Small intestine (tissue), 7 donors: ENCODE results near the gene LRSAM1. TPM values are rescaled to one million over a fixed set of nuclear protein-coding genes. Genes with fewer than 3 reads are reported as not detected.

Source experiments
- DNase-seq, 2 donors: peaks; one replicate each; pipeline versions ENCODE4 v3.0.0 to v3.0.0-alpha.2; 2013
- FAIRE-seq: peaks from 2 replicates; lab custom pipeline; 2012; peaks lifted over from hg19 to GRCh38; lab: Jason Lieb, UNC
- H3K27ac ChIP-seq, 3 donors: one replicate each; pipeline ENCODE4 v1.5.1; 2013; ENCODE audit warnings: low read length in 2 of 3, mild to moderate bottlenecking in 2 of 3, control low read depth in 1 of 3, inconsistent platforms in 1 of 3, low read depth in 1 of 3, moderate library complexity in 1 of 3
- H3K27me3 ChIP-seq, 3 donors: one replicate each; pipeline ENCODE4 v1.6.1; 2013; ENCODE audit warnings: low read length in 3 of 3, inconsistent platforms in 1 of 3; ENCODE audit not compliant: control insufficient read depth in 3 of 3, insufficient read depth in 3 of 3
- H3K36me3 ChIP-seq, 3 donors: one replicate each; pipeline ENCODE4 v1.6.1; 2013; ENCODE audit warnings: low read length in 3 of 3, inconsistent platforms in 1 of 3, low read depth in 1 of 3, mild to moderate bottlenecking in 1 of 3, moderate library complexity in 1 of 3; ENCODE audit not compliant: control insufficient read depth in 3 of 3, insufficient read depth in 2 of 3
- H3K4me1 ChIP-seq, 3 donors: one replicate each; pipeline ENCODE4 v1.6.1; 2013; ENCODE audit warnings: low read length in 2 of 3, inconsistent platforms in 1 of 3, low read depth in 1 of 3, mild to moderate bottlenecking in 1 of 3, moderate library complexity in 1 of 3; ENCODE audit not compliant: control insufficient read depth in 3 of 3, insufficient read depth in 2 of 3
- H3K4me3 ChIP-seq, 3 donors: one replicate each; pipeline ENCODE4 v1.5.1; 2013; ENCODE audit warnings: low read length in 3 of 3, control low read depth in 1 of 3, inconsistent platforms in 1 of 3, low read depth in 1 of 3, mild to moderate bottlenecking in 1 of 3, moderate library complexity in 1 of 3
- H3K9me3 ChIP-seq, 2 donors: one replicate each; pipeline ENCODE4 v1.6.1; 2013; ENCODE audit warnings: low read depth in 1 of 2, low read length in 1 of 2; ENCODE audit not compliant: control insufficient read depth in 2 of 2, insufficient read depth in 1 of 2
- WGBS, 3 donors: extraction: QIAGEN DNeasy Blood & Tissue Kit; methylation state at CpG; one replicate each; pipeline ENCODE4 v1.1.7; 2013; 5-methylcytosine and 5-hydroxymethylcytosine counted together
- polyA plus RNA-seq, 4 donors: library from polyadenylated mRNA; stranded (reverse) in 3 of 4; unstranded in 1 of 4; fragments of 200-250 nt in 3 of 4; fragments of 120-200 nt in 1 of 4; gene quantifications; one replicate each; pipeline versions ENCODE4 v1.2.1 to v1.2.3, GENCODE V29; 2013
- donor health status: healthy with polysubstance abuse.
- donor health status: control.
- donor health status: control.
- donor health status: Bipolar disorder and iron deficiency.
- donor health status: healthy.

The LRSAM1 gene
- polyA plus RNA-seq, 4 donors = 12.8 to 22.8 (median 18.2) TPM

GRCh38 chr9:127449332-127449966 is 1.9 kb upstream of the LRSAM1 start:
- H3K36me3 ChIP-seq = peaks cover 14 to 71% (median 22%) of the 10 kb centered on the region in 3 donors

GRCh38 chr9:127450243-127450760 is 1.0 kb upstream of the LRSAM1 start:
- no peaks in the 10 kb centered on the region for H3K27me3 ChIP-seq
- H3K36me3 ChIP-seq = peaks cover 14 to 66% (median 19%) of the 10 kb centered on the region in 3 donors
- FAIRE-seq (no peak), DNase-seq (peak; percentile 51 to 57)
- WGBS, 3 donors = 0 to 1% (median 1%) methylated on average over 14 of the region's 14 CpGs
- peaks cover 3 to 20% (median 11%) of the 10 kb centered on the region in 3 donors for H3K4me1 ChIP-seq
- peak overlapping the region; percentile 55 to 93 (median 80) for H3K4me3 ChIP-seq
- peak overlapping the region; percentile 92 to 97 (median 94) for H3K27ac ChIP-seq
- no peaks in the 10 kb centered on the region for H3K9me3 ChIP-seq

More at GRCh38 chr9:127449332-127449966, 1.9 kb upstream of the LRSAM1 start:
- peak overlapping the region; percentile 92 to 97 (median 94) for H3K27ac ChIP-seq
- no peaks in the 10 kb centered on the region for H3K9me3 ChIP-seq
- peak overlapping the region in 2 of 3 donors; percentile 80 to 93 for H3K4me3 ChIP-seq
- DNase-seq (peak in 1 of 2 donors; percentile 27), FAIRE-seq (no peak)
- peaks cover 3 to 20% (median 11%) of the 10 kb centered on the region in 3 donors for H3K4me1 ChIP-seq
- no peaks in the 10 kb centered on the region for H3K27me3 ChIP-seq
- 28 to 35% (median 28%) methylated on average over 5 of the region's 5 CpGs for WGBS, 3 donors

- Histone ChIP-seq H3K4me3 (peak overlapping the region; percentile 80 to 93 (median 84)), H3K4me1 (peaks cover 3 to 20% (median 11%) of the 10 kb centered on the region in 3 donors), H3K27ac (peak overlapping the region; percentile 74 to 94 (median 89)), H3K9me3 (no peaks in the 10 kb centered on the region), H3K36me3 (peaks cover 6 to 61% (median 12%) of the 10 kb centered on the region in 3 donors), H3K27me3 (no peaks in the 10 kb centered on the region)
- no peak for FAIRE-seq
- WGBS, 3 donors = 0 to 1% (median 1%) methylated on average over 14 of the region's 14 CpGs
- no peak for DNase-seq
Observed at GRCh38 chr9:127451608-127451857, 223 bp downstream of the LRSAM1 start.

GRCh38 chr9:127451858-127452656 is 747 bp downstream of the LRSAM1 start:
- 8 to 10% (median 9%) methylated on average over 29 of the region's 29 CpGs for WGBS, 3 donors
- DNase-seq = peak; percentile 59 to 84

GRCh38 chr9:127452691-127453090 is 1.4 kb downstream of the LRSAM1 start:
- H3K4me1 ChIP-seq = peaks cover 3 to 20% (median 11%) of the 10 kb centered on the region in 3 donors
- DNase-seq (peak; percentile 57 to 90), FAIRE-seq (no peak)
- H3K36me3 ChIP-seq = peaks cover 4 to 60% (median 6%) of the 10 kb centered on the region in 3 donors
- H3K4me3 ChIP-seq = no peak overlapping the region
- 16 to 42% (median 40%) methylated on average over 4 of the region's 4 CpGs for WGBS, 3 donors
- peak overlapping the region in 2 of 3 donors; percentile 37 to 94 for H3K27ac ChIP-seq
- H3K27me3 ChIP-seq = no peaks in the 10 kb centered on the region
- no peaks in the 10 kb centered on the region for H3K9me3 ChIP-seq

More at GRCh38 chr9:127451858-127452656, 747 bp downstream of the LRSAM1 start:
- peaks cover 4 to 60% (median 9%) of the 10 kb centered on the region in 3 donors for H3K36me3 ChIP-seq
- H3K4me3 ChIP-seq = peak overlapping the region; percentile 80 to 93 (median 84)
- H3K27ac ChIP-seq = peak overlapping the region; percentile 74 to 94 (median 89)
- H3K27me3 ChIP-seq = no peaks in the 10 kb centered on the region
- H3K9me3 ChIP-seq = no peaks in the 10 kb centered on the region
- peaks cover 3 to 20% (median 11%) of the 10 kb centered on the region in 3 donors for H3K4me1 ChIP-seq
- FAIRE-seq = no peak

- H3K27ac ChIP-seq = no peak overlapping the region
- no peaks in the 10 kb centered on the region for H3K27me3 ChIP-seq
- H3K9me3 ChIP-seq = no peaks in the 10 kb centered on the region
- DNase-seq (peak in 1 of 2 donors; percentile 37), FAIRE-seq (no peak)
- peaks cover 4 to 52% (median 12%) of the 10 kb centered on the region in 3 donors for H3K36me3 ChIP-seq
- H3K4me1 ChIP-seq = peaks cover 0 to 13% (median 3%) of the 10 kb centered on the region in 3 donors
- 41 to 49% (median 48%) methylated on average over 6 of the region's 6 CpGs for WGBS, 3 donors
- no peak overlapping the region for H3K4me3 ChIP-seq
Observed at GRCh38 chr9:127455324-127455992, 4.1 kb downstream of the LRSAM1 start.

GRCh38 chr9:127457191-127457878 is 6.0 kb downstream of the LRSAM1 start:
- Histone ChIP-seq H3K27me3 (no peaks in the 10 kb centered on the region), H3K27ac (no peak overlapping the region), H3K4me3 (no peak overlapping the region), H3K9me3 (no peaks in the 10 kb centered on the region), H3K4me1 (peaks cover 0 to 8% (median under 1%) of the 10 kb centered on the region in 3 donors), H3K36me3 (peaks cover 4 to 64% (median 18%) of the 10 kb centered on the region in 3 donors)
- FAIRE-seq (no peak), DNase-seq (no peak)
- WGBS, 3 donors = 87 to 93% (median 92%) methylated on average over 17 of the region's 17 CpGs
